Body of pancreas (tissue), 4 donors: ENCODE results near the gene LDLRAD4. TPM values are rescaled to one million over a fixed set of nuclear protein-coding genes. Genes with fewer than 3 reads are reported as not detected.

Experiments used
- ATAC-seq: fragments of 150-250 bp; one replicate; pipeline ENCODE4 v1.9.1; 2016
- DNase-seq, 4 donors: peaks; one replicate each; pipeline ENCODE4 v3.0.0-alpha.2; 2019
- H3K27ac ChIP-seq, 4 donors: fragments of 200-600 bp; sonication (generic); 1 replicate in 3 of 4; 2 replicates in 1 of 4; pipeline versions ENCODE4 v1.5.1 to v1.6.1; 2016 to 2019; ENCODE audit warnings: mild to moderate bottlenecking in 1 of 4, mixed read lengths in 1 of 4, moderate library complexity in 1 of 4
- H3K27me3 ChIP-seq, 2 donors: fragments of 200-600 bp; sonication (generic); one replicate each; pipeline ENCODE4 v1.6.0; 2016; ENCODE audit warnings: mild to moderate bottlenecking in 1 of 2
- H3K36me3 ChIP-seq, 2 donors: fragments of 200-600 bp; sonication (generic); replicated peaks in 1 of 2; 2 replicates each; pipeline ENCODE4 v1.5.1; 2016; ENCODE audit warnings: low read depth in 2 of 2; ENCODE audit not compliant: insufficient read depth in 1 of 2
- H3K4me1 ChIP-seq: fragments of 200-600 bp; sonication (generic); one replicate; pipeline ENCODE4 v1.6.0; 2016
- H3K4me3 ChIP-seq, 2 donors: fragments of 200-600 bp; sonication (generic); 1 replicate in 1 of 2; 2 replicates in 1 of 2; pipeline ENCODE4 v1.5.1; 2016 to 2019
- H3K9me3 ChIP-seq, 3 donors: fragments of 200-600 bp; sonication (generic); 1 replicate in 2 of 3; 2 replicates in 1 of 3; pipeline ENCODE4 v1.5.1; 2016
- CTCF ChIP-seq, 7 experiments: fragments of 450-650 bp in 4 of 7; fragments of 200-600 bp in 3 of 7; sonication (generic) in 3 of 7; IDR thresholded peaks; one replicate each; pipeline ENCODE4 v1.5.1; 2016 to 2019; ENCODE audit warnings: antibody characterized with exemption in 7 of 7
- POLR2A ChIP-seq, 3 donors: fragments of 450-650 bp; IDR thresholded peaks; one replicate each; pipeline ENCODE4 v1.6.1; 2016; ENCODE audit warnings: antibody characterized with exemption in 3 of 3, mild to moderate bottlenecking in 2 of 3
- WGBS, 2 donors: methylation state at CpG; one replicate each; pipeline ENCODE4 v1.1.5; 2017; 5-methylcytosine and 5-hydroxymethylcytosine counted together
- intact Hi-C: fragments of 100-400 bp; cut with DNase I; formaldehyde crosslinking; loops from one replicate; pipeline ENCODE4 v1.15.1; 2023
- total RNA-seq, 2 donors: library from RNA; depleted of rRNA; stranded (reverse); fragments of >200 nt; gene quantifications; one replicate each; pipeline ENCODE4 v1.1.0, GENCODE V29; 2016

The LDLRAD4 gene
- total RNA-seq, 2 donors from 2014 or later: 8.6 to 35.9 TPM

GRCh38 chr18:13216711-13217465, 1.7 kb upstream of the LDLRAD4 start:
- DNase-seq: peak; percentile 27 to 52 (median 31)

GRCh38 chr18:13217466-13217961, 1.0 kb upstream of the LDLRAD4 start:
- peaks cover 51% of the 10 kb centered on the region for H3K4me1 ChIP-seq
- peak overlapping the region; percentile 32 to 79 (median 69) for H3K27ac ChIP-seq
- H3K4me3 ChIP-seq: peak overlapping the region; percentile 45 to 47
- 1% methylated on average over 15 of the region's 64 CpGs; no CpG with 5 or more reads in 1 of the 2 donors for WGBS, 2 donors
- H3K27me3 ChIP-seq: no peaks in the 10 kb centered on the region
- ATAC-seq: peak; percentile 59
- TF ChIP-seq POLR2A (IDR thresholded peaks at IDR 0.05): peak in 2 of 3 donors; percentile 12 to 27
- TF ChIP-seq CTCF (IDR thresholded peaks at IDR 0.05): no peak
- no peaks in the 10 kb centered on the region for H3K9me3 ChIP-seq
- DNase-seq: peak; percentile 46 to 64 (median 52)
- intact Hi-C loops: no loop called here
- no peaks in the 10 kb centered on the region for H3K36me3 ChIP-seq

More at GRCh38 chr18:13216711-13217465, 1.7 kb upstream of the LDLRAD4 start:
- 3 to 11% methylated on average over 10 to 41 of the region's 59 CpGs for WGBS, 2 donors
- intact Hi-C loops: no loop called here
- Histone ChIP-seq H3K27ac (peak overlapping the region in 2 of 4 donors; percentile 73 to 79), H3K9me3 (no peaks in the 10 kb centered on the region), H3K36me3 (no peaks in the 10 kb centered on the region), H3K4me3 (peak overlapping the region in 1 of 2 donors; percentile 45), H3K27me3 (no peaks in the 10 kb centered on the region), H3K4me1 (peaks cover 45% of the 10 kb centered on the region)
- peak; percentile 69 for ATAC-seq
- TF ChIP-seq POLR2A (IDR thresholded peaks at IDR 0.05): no peak
- peak in 3 of 7 experiments; percentile 22 to 40 (median 39) for TF ChIP-seq CTCF (IDR thresholded peaks at IDR 0.05)

GRCh38 chr18:13217971-13218367, 591 bp upstream of the LDLRAD4 start:
- H3K4me3 ChIP-seq: peak overlapping the region; percentile 48 to 62
- 0% methylated on average over 2 to 5 of the region's 53 CpGs for WGBS, 2 donors
- TF ChIP-seq POLR2A (IDR thresholded peaks at IDR 0.05) (no peak), CTCF (IDR thresholded peaks at IDR 0.05) (no peak)
- ATAC-seq: peak; percentile 23
- intact Hi-C loops: no loop called here
- H3K36me3 ChIP-seq: no peaks in the 10 kb centered on the region
- peak; percentile 21 to 28 (median 28) for DNase-seq
- H3K9me3 ChIP-seq: no peaks in the 10 kb centered on the region
- H3K4me1 ChIP-seq: peaks cover 56% of the 10 kb centered on the region
- no peaks in the 10 kb centered on the region for H3K27me3 ChIP-seq
- peak overlapping the region; percentile 26 to 79 (median 69) for H3K27ac ChIP-seq

GRCh38 chr18:13218997-13219396, 437 bp downstream of the LDLRAD4 start:
- ATAC-seq (no peak), DNase-seq (no peak)
- no peaks in the 10 kb centered on the region for H3K27me3 ChIP-seq
- peaks cover 66% of the 10 kb centered on the region for H3K4me1 ChIP-seq
- no peaks in the 10 kb centered on the region for H3K9me3 ChIP-seq
- TF ChIP-seq CTCF (IDR thresholded peaks at IDR 0.05) (no peak), POLR2A (IDR thresholded peaks at IDR 0.05) (no peak)
- no peaks in the 10 kb centered on the region for H3K36me3 ChIP-seq
- peak overlapping the region in 1 of 2 donors; percentile 62 for H3K4me3 ChIP-seq
- intact Hi-C loops: no loop called here
- WGBS, 2 donors: 11 to 14% methylated on average over 15 of the region's 15 CpGs
- peak overlapping the region in 3 of 4 donors; percentile 65 to 79 (median 73) for H3K27ac ChIP-seq
